Activated T-cell treated with anti-CD3 and anti-CD28 coated beads, Interleukin-2, amount 50 U/mL, for 24 hours (primary cell): ENCODE data around the gene ATP1A4.

Experiments
- DNase-seq: peaks from one replicate; pipeline ENCODE4 v3.0.0-alpha.2; 2020
- H3K27ac Mint-ChIP-seq: 2 replicates; pipeline ENCODE4 v1.8.0; 2020; ENCODE audit warnings: mild to moderate bottlenecking, mixed read lengths
- H3K27me3 Mint-ChIP-seq: 2 replicates; pipeline ENCODE4 v1.8.0; 2020; ENCODE audit warnings: mixed read lengths
- H3K36me3 Mint-ChIP-seq: 2 replicates; pipeline ENCODE4 v1.8.0; 2020; ENCODE audit warnings: low read depth, mixed read lengths
- H3K4me1 Mint-ChIP-seq: 2 replicates; pipeline ENCODE4 v1.8.0; 2020; ENCODE audit warnings: low read depth, mixed read lengths
- H3K4me3 Mint-ChIP-seq: 2 replicates; pipeline ENCODE4 v1.8.0; 2020; ENCODE audit warnings: mild to moderate bottlenecking, moderate library complexity, mixed read lengths
- H3K9me3 Mint-ChIP-seq: 2 replicates; pipeline ENCODE4 v1.8.0; 2020; ENCODE audit warnings: mixed read lengths

The ATP1A4 gene

GRCh38 chr1:160167580-160167979 is 16.2 kb downstream of the ATP1A4 start:
- peaks cover 28% of the 10 kb centered on the region for H3K4me1 Mint-ChIP-seq
- no peak overlapping the region for H3K27ac Mint-ChIP-seq

GRCh38 chr1:160168016-160168415 is 16.6 kb downstream of the ATP1A4 start:
- Mint-ChIP-seq H3K9me3 (no peaks in the 10 kb centered on the region), H3K4me3 (no peak overlapping the region), H3K27me3 (peaks cover 25% of the 10 kb centered on the region), H3K36me3 (no peaks in the 10 kb centered on the region), H3K27ac (no peak overlapping the region), H3K4me1 (peaks cover 28% of the 10 kb centered on the region)
- DNase-seq: no peak

More at GRCh38 chr1:160167580-160167979, 16.2 kb downstream of the ATP1A4 start:
- no peak overlapping the region for H3K4me3 Mint-ChIP-seq
- no peaks in the 10 kb centered on the region for H3K9me3 Mint-ChIP-seq
- DNase-seq: no peak
- H3K27me3 Mint-ChIP-seq: peaks cover 21% of the 10 kb centered on the region
- no peaks in the 10 kb centered on the region for H3K36me3 Mint-ChIP-seq

- peaks cover 28% of the 10 kb centered on the region for H3K4me1 Mint-ChIP-seq
- DNase-seq: no peak
- H3K27me3 Mint-ChIP-seq: peaks cover 26% of the 10 kb centered on the region
- no peak overlapping the region for H3K4me3 Mint-ChIP-seq
- no peaks in the 10 kb centered on the region for H3K9me3 Mint-ChIP-seq
- H3K27ac Mint-ChIP-seq: no peak overlapping the region
- H3K36me3 Mint-ChIP-seq: no peaks in the 10 kb centered on the region
Measured at GRCh38 chr1:160168609-160169369, 17.4 kb downstream of the ATP1A4 start.

GRCh38 chr1:160169553-160170399 is 18.4 kb downstream of the ATP1A4 start:
- no peak for DNase-seq
- no peaks in the 10 kb centered on the region for H3K36me3 Mint-ChIP-seq
- peak overlapping the region; percentile 32 for H3K27ac Mint-ChIP-seq
- no peak overlapping the region for H3K4me3 Mint-ChIP-seq
- peaks cover 28% of the 10 kb centered on the region for H3K4me1 Mint-ChIP-seq
- no peaks in the 10 kb centered on the region for H3K9me3 Mint-ChIP-seq
- H3K27me3 Mint-ChIP-seq: peaks cover 32% of the 10 kb centered on the region

- H3K4me3 Mint-ChIP-seq: no peak overlapping the region
- H3K4me1 Mint-ChIP-seq: peaks cover 28% of the 10 kb centered on the region
- H3K9me3 Mint-ChIP-seq: no peaks in the 10 kb centered on the region
- H3K27me3 Mint-ChIP-seq: peaks cover 28% of the 10 kb centered on the region
- no peak for DNase-seq
- no peak overlapping the region for H3K27ac Mint-ChIP-seq
- no peaks in the 10 kb centered on the region for H3K36me3 Mint-ChIP-seq
Measured at GRCh38 chr1:160171354-160171753, 20.0 kb downstream of the ATP1A4 start.

GRCh38 chr1:160171980-160172379 is 20.6 kb downstream of the ATP1A4 start:
- H3K36me3 Mint-ChIP-seq: no peaks in the 10 kb centered on the region
- H3K27ac Mint-ChIP-seq: no peak overlapping the region
- no peaks in the 10 kb centered on the region for H3K9me3 Mint-ChIP-seq
- no peak for DNase-seq
- H3K4me3 Mint-ChIP-seq: no peak overlapping the region
- H3K4me1 Mint-ChIP-seq: peaks cover 25% of the 10 kb centered on the region
- H3K27me3 Mint-ChIP-seq: peaks cover 25% of the 10 kb centered on the region

- Mint-ChIP-seq H3K27ac (no peak overlapping the region), H3K27me3 (peaks cover 25% of the 10 kb centered on the region), H3K4me3 (no peak overlapping the region), H3K4me1 (no peaks in the 10 kb centered on the region), H3K9me3 (no peaks in the 10 kb centered on the region), H3K36me3 (no peaks in the 10 kb centered on the region)
- DNase-seq: no peak
Measured at GRCh38 chr1:160177231-160177630, 25.8 kb downstream of the ATP1A4 start.

GRCh38 chr1:160177667-160178066 is 26.3 kb downstream of the ATP1A4 start:
- no peaks in the 10 kb centered on the region for H3K36me3 Mint-ChIP-seq
- H3K9me3 Mint-ChIP-seq: no peaks in the 10 kb centered on the region
- no peak for DNase-seq
- H3K4me3 Mint-ChIP-seq: no peak overlapping the region
- no peaks in the 10 kb centered on the region for H3K4me1 Mint-ChIP-seq
- peaks cover 23% of the 10 kb centered on the region for H3K27me3 Mint-ChIP-seq
- no peak overlapping the region for H3K27ac Mint-ChIP-seq

GRCh38 chr1:160178731-160179130 is 27.3 kb downstream of the ATP1A4 start:
- DNase-seq: no peak
- H3K4me1 Mint-ChIP-seq: no peaks in the 10 kb centered on the region
- peaks cover 13% of the 10 kb centered on the region for H3K27me3 Mint-ChIP-seq
- H3K9me3 Mint-ChIP-seq: no peaks in the 10 kb centered on the region
- H3K4me3 Mint-ChIP-seq: no peak overlapping the region
- no peaks in the 10 kb centered on the region for H3K36me3 Mint-ChIP-seq
- no peak overlapping the region for H3K27ac Mint-ChIP-seq

GRCh38 chr1:160179336-160179735 is 27.9 kb downstream of the ATP1A4 start:
- Mint-ChIP-seq H3K4me1 (no peaks in the 10 kb centered on the region), H3K27me3 (peaks cover 11% of the 10 kb centered on the region), H3K4me3 (no peak overlapping the region), H3K9me3 (no peaks in the 10 kb centered on the region), H3K36me3 (no peaks in the 10 kb centered on the region), H3K27ac (no peak overlapping the region)
- no peak for DNase-seq

GRCh38 chr1:160186246-160186645 is 34.8 kb downstream of the ATP1A4 start:
- H3K36me3 Mint-ChIP-seq: no peaks in the 10 kb centered on the region
- H3K27me3 Mint-ChIP-seq: peaks cover 12% of the 10 kb centered on the region
- H3K9me3 Mint-ChIP-seq: no peaks in the 10 kb centered on the region
- H3K4me1 Mint-ChIP-seq: no peaks in the 10 kb centered on the region
- DNase-seq: no peak
- H3K4me3 Mint-ChIP-seq: no peak overlapping the region
- H3K27ac Mint-ChIP-seq: no peak overlapping the region

GRCh38 chr1:160186729-160187128 is 35.3 kb downstream of the ATP1A4 start:
- Mint-ChIP-seq H3K27me3 (peaks cover 9% of the 10 kb centered on the region), H3K27ac (no peak overlapping the region), H3K36me3 (no peaks in the 10 kb centered on the region), H3K4me3 (no peak overlapping the region), H3K4me1 (no peaks in the 10 kb centered on the region), H3K9me3 (no peaks in the 10 kb centered on the region)
- no peak for DNase-seq

GRCh38 chr1:160187407-160187806 is 36.0 kb downstream of the ATP1A4 start:
- no peak overlapping the region for H3K4me3 Mint-ChIP-seq
- no peaks in the 10 kb centered on the region for H3K4me1 Mint-ChIP-seq
- peaks cover 5% of the 10 kb centered on the region for H3K27me3 Mint-ChIP-seq
- no peak overlapping the region for H3K27ac Mint-ChIP-seq
- DNase-seq: no peak
- no peaks in the 10 kb centered on the region for H3K36me3 Mint-ChIP-seq
- H3K9me3 Mint-ChIP-seq: no peaks in the 10 kb centered on the region

GRCh38 chr1:160188341-160188740 is 36.9 kb downstream of the ATP1A4 start:
- H3K27me3 Mint-ChIP-seq: peaks cover 5% of the 10 kb centered on the region
- no peak overlapping the region for H3K27ac Mint-ChIP-seq
- no peaks in the 10 kb centered on the region for H3K36me3 Mint-ChIP-seq
- H3K4me3 Mint-ChIP-seq: no peak overlapping the region
- H3K4me1 Mint-ChIP-seq: no peaks in the 10 kb centered on the region
- no peaks in the 10 kb centered on the region for H3K9me3 Mint-ChIP-seq
- DNase-seq: no peak
